DND-41 (cell line): ENCODE results near the gene PRPSAP2.

Source experiments
- CTCF ChIP-seq: IDR thresholded peaks from 2 replicates; pipeline ENCODE4 v1.5.1; 2012; ENCODE audit warnings: borderline replicate concordance, low read length, moderate library complexity, mild to moderate bottlenecking; ENCODE audit not compliant: poor library complexity, severe bottlenecking; ENCODE audit errors: extremely low read depth
- EZH2 ChIP-seq: IDR thresholded peaks from 3 replicates; pipeline ENCODE4 v1.6.1; 2012; ENCODE audit warnings: borderline replicate concordance, low read depth, mild to moderate bottlenecking, moderate library complexity, low read length, inconsistent platforms; ENCODE audit not compliant: severe bottlenecking

DNA sequence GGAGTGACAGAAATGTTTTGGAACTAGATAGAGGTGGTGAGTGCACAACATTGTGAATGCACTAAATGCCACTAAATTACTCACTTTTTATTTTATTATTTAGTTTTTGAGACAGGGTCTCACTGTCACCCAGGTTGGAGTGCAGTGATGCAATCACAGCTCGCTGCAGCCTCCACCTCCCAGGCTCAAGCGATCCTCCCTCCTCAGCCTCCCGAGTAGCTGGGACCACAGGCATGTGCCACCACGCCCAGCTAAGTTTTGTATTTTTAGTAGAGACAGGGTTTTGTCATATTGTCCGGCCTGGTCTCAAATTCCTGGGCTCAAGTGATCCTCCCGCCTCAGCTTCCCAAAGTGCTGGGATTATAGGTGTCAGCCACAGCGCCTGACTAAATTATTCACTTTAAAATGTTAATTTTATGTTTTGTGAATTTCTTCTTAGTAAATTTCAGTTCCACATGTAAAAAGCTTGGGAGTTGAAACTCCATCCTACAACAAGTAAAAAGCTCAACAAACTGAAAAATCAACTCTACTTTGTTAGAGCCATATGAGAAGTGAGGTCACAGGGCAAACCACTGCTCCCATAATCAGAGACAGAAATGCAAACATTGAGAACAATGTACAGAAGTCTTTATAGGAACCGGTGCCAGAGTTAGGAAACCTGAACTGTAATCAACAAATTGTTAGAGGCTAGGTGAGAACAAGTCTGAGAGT lies 80.2 kb downstream of the PRPSAP2 start:
- TF ChIP-seq CTCF (no peak), EZH2 (no peak)
